ENCODE data around the gene ZNF337. TPM values are rescaled to one million over a fixed set of nuclear protein-coding genes. Genes with fewer than 3 reads are reported as not detected.
"Not testable (repeated sequence)": the region's sequence is repeated elsewhere in the genome, so short reads cannot be mapped to it uniquely, and the experiment has no call there.

ZNF337 gene
- total RNA-seq, 4 donors from 2014 or later = 17.9 to 23.2 (median 22.0) TPM

DNA sequence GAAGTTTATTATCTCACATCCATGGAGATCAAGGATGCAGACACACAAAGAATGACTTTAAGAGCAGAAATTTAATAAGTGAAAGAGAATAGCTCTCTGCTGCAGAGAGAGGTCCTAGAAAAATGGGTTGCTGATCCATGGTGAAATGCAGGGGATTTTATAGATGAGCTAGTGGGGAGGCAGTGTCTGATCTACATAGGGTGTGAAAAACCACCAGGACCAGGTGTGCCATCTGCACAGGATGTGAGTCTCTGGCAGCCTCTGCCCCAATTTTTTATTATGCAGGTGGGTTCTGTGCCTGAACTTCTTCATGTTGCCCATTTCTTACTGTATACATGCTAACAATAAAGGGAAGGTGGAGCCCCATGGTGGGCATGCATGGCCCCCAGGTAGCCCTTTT lies 52.9 kb downstream of the ZNF337 start:
- Histone ChIP-seq H3K27ac (no peak overlapping the region), H3K27me3 (no peaks in the 10 kb centered on the region), H3K4me1 (no peaks in the 10 kb centered on the region)

DNA sequence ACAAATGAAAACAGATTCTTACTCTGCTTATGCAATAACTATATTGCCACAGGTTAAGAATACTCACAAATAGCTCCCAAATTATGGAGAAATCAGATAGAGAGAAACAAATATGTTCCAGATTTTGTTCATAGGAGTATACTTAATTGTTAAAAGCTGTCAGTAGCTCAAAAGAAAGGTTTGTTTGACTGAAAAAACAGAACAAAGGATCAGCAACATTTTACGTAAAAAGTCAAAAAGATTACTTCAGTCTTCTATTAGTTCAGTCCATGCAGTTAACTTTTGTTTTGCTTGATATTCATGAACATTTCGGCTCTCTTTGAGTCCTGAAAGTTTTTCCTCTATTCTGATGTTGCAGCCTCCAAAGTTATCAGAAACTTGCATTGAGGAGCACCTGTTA lies 59.4 kb downstream of the ZNF337 start:
- H3K4me1 ChIP-seq = no peaks in the 10 kb centered on the region
- peaks cover 0 to 42% (median 0%) of the 10 kb centered on the region in 3 donors for H3K36me3 ChIP-seq
- DNase-seq (ENCODE audit: low spot score in 2 of 2) = no peak
- TF ChIP-seq CTCF (IDR thresholded peaks at IDR 0.05) (no peak), EP300 (IDR thresholded peaks at IDR 0.05) (no peak), POLR2A (IDR thresholded peaks at IDR 0.05) (no peak)
- H3K4me3 ChIP-seq = no peak overlapping the region
- H3K9me3 ChIP-seq = no peaks in the 10 kb centered on the region
- no peak overlapping the region for H3K27ac ChIP-seq
- H3K27me3 ChIP-seq = no peaks in the 10 kb centered on the region
- WGBS, 2 donors = 92 to 94% methylated on average over 2 of the region's 2 CpGs

More for the DNA sequence above, 52.9 kb downstream of the ZNF337 start:
- Histone ChIP-seq H3K36me3 (peaks cover 0 to 60% (median 0%) of the 10 kb centered on the region in 3 donors), H3K4me3 (no peak overlapping the region), H3K9me3 (peaks cover 0 to 14% (median 5%) of the 10 kb centered on the region in 4 donors)
- TF ChIP-seq EP300 (IDR thresholded peaks at IDR 0.05) (no peak), POLR2A (IDR thresholded peaks at IDR 0.05) (no peak), CTCF (IDR thresholded peaks at IDR 0.05) (no peak)
- no peak for DNase-seq (ENCODE audit: low spot score in 2 of 2)

DNA sequence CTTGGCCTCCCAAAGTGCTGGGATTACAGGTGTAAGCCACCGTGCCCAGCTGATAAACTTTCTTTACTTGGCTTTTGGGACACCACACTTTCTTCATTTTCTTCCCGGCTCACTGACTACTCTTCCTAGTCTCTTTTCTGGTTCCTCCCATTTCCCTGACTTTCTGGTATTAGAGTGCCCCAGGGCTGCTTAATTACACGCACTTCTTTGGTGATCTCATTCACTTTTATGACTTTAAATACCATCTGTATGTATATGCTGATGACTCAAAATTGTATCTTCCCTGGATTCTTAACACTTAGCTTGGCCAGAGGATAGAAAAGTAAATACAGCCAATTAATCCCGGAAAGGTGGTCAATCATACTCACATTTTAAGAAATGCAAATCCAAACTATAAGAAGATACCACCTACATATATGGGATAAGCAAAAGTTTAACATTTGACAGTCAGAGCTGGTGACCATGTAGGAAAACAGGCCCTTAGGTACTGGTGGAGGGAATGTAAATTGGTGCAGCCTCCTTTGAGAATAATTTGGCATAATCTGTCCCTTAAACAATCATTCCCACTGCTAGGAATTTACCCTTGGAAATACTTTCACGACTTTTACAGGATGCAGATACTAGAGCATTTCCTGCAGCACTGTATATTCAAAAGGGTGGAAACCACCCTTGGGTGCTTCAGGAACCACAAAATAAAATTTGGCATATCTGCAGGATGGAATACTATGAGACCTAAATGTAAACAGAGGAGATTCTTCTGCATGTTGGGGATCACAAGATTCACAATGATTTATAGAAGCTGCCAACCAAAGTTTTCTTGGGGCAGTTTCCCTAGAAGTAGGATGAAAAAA lies 63.5 kb downstream of the ZNF337 start:
- no peak for TF ChIP-seq EP300 (IDR thresholded peaks at IDR 0.05)
- no peak for TF ChIP-seq POLR2A (IDR thresholded peaks at IDR 0.05)
- no peak for TF ChIP-seq CTCF (IDR thresholded peaks at IDR 0.05)

GRCh38 chr20:25630615-25631014 lies 66.0 kb downstream of the ZNF337 start:
- DNase-seq (ENCODE audit: low spot score in 2 of 2); H3K4me1 ChIP-seq; H3K9me3 ChIP-seq; H3K27ac ChIP-seq; H3K27me3 ChIP-seq; H3K4me3 ChIP-seq: not testable (repeated sequence)
- 97 to 98% methylated on average over 2 of the region's 2 CpGs for WGBS, 2 donors
- H3K36me3 ChIP-seq = peaks cover 0 to 16% (median 0%) of the 10 kb centered on the region in 3 donors

More for the DNA sequence above, 63.5 kb downstream of the ZNF337 start:
- H3K4me3 ChIP-seq = no peak overlapping the region
- peaks cover 0 to 38% (median 0%) of the 10 kb centered on the region in 3 donors for H3K36me3 ChIP-seq
- peaks cover 0 to 3% (median 0%) of the 10 kb centered on the region in 4 donors for H3K9me3 ChIP-seq
- H3K27me3 ChIP-seq = no peaks in the 10 kb centered on the region
- H3K27ac ChIP-seq = no peak overlapping the region
- no peak for DNase-seq (ENCODE audit: low spot score in 2 of 2)
- WGBS, 2 donors = 75 to 79% methylated on average over 5 of the region's 5 CpGs
- H3K4me1 ChIP-seq = no peaks in the 10 kb centered on the region

DNA sequence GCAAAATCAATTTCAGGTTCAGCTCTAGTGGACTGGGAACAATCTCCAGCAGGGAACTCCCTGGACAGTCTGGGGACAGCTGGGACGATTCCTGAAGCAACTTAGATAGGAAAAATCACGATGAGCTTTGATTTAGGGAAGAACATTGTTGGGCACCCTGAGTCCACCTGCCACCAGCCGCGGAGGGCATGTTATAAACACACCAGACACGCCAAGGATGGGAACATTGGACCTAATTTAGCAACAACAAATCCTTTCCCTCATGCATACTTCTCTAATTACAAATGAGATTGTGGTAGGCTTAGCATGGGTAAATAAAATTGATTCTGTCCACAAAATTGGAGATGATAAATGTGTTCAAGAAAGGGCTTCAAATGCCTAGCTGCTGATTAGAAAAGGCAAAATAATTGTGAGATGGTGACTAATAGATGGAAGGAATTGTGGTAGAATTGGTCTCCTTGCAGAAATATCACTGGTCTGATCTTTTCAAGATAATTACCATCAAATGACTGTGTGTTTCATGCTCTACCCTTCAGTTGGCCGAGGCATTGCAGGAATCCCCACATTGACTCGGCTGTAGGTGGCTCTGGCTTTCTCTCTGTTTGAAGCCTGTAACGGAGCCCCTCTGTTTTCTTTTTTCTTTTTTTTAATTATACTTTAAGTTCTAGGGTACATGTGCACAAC lies 66.7 kb downstream of the ZNF337 start:
- no peak overlapping the region for H3K4me3 ChIP-seq
- TF ChIP-seq CTCF (IDR thresholded peaks at IDR 0.05) = no peak
- TF ChIP-seq EP300 (IDR thresholded peaks at IDR 0.05) = no peak
- TF ChIP-seq POLR2A (IDR thresholded peaks at IDR 0.05) = no peak
- WGBS, 2 donors = 90 to 92% methylated on average over 8 of the region's 8 CpGs
- no peaks in the 10 kb centered on the region for H3K27me3 ChIP-seq
- DNase-seq (ENCODE audit: low spot score in 2 of 2) = no peak
- no peak overlapping the region for H3K27ac ChIP-seq
- peaks cover 0 to 10% (median 0%) of the 10 kb centered on the region in 3 donors for H3K36me3 ChIP-seq
- H3K9me3 ChIP-seq = peaks cover 0 to 3% (median 0%) of the 10 kb centered on the region in 4 donors
- H3K4me1 ChIP-seq = peaks cover 0 to 3% (median under 1%) of the 10 kb centered on the region in 4 donors

All from tibial nerve (tissue), 4 donors.